ENCODE data around the gene VOPP1.

GRCh38 chr7:55557666-55558188 is 14.6 kb downstream of the VOPP1 start:
- TF ChIP-seq, protein P1, sequence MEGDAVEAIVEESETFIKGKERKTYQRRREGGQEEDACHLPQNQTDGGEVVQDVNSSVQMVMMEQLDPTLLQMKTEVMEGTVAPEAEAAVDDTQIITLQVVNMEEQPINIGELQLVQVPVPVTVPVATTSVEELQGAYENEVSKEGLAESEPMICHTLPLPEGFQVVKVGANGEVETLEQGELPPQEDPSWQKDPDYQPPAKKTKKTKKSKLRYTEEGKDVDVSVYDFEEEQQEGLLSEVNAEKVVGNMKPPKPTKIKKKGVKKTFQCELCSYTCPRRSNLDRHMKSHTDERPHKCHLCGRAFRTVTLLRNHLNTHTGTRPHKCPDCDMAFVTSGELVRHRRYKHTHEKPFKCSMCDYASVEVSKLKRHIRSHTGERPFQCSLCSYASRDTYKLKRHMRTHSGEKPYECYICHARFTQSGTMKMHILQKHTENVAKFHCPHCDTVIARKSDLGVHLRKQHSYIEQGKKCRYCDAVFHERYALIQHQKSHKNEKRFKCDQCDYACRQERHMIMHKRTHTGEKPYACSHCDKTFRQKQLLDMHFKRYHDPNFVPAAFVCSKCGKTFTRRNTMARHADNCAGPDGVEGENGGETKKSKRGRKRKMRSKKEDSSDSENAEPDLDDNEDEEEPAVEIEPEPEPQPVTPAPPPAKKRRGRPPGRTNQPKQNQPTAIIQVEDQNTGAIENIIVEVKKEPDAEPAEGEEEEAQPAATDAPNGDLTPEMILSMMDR (conservative IDR thresholded peaks at IDR 0.05 in 1 of 2, IDR thresholded peaks at IDR 0.05 in 1 of 2; ENCODE audit: extremely low read depth in 1 of 2, insufficient read depth in 1 of 2, low read depth in 1 of 2, low read length in 2 of 2), result no peak
- TF ChIP-seq EZH2 (IDR thresholded peaks at IDR 0.05; ENCODE audit: borderline replicate concordance, low read length), result no peak

Measured in mammary epithelial cell (primary cell).